Mesodermal cell (in vitro differentiated cells): ENCODE measurements around the gene APBA2.
"Not testable (repeated sequence)": the region's sequence is repeated elsewhere in the genome, so short reads cannot be mapped to it uniquely, and the experiment has no call there.

Experiments
- H3K27ac ChIP-seq: 2 replicates; pipeline ENCODE4 v1.7.0; 2013; ENCODE audit warnings: mild to moderate bottlenecking, low read depth, low read length, moderate library complexity; ENCODE audit not compliant: severe bottlenecking
- H3K36me3 ChIP-seq: 2 replicates; pipeline ENCODE4 v1.7.1; 2013; ENCODE audit warnings: mild to moderate bottlenecking, low read length, moderate library complexity; ENCODE audit not compliant: control insufficient read depth, insufficient read depth
- H3K4me1 ChIP-seq: one replicate; pipeline ENCODE4 v1.7.1; 2013; ENCODE audit warnings: mild to moderate bottlenecking, low read length; ENCODE audit not compliant: insufficient read depth, control insufficient read depth, poor library complexity, severe bottlenecking
- H3K4me3 ChIP-seq: 2 replicates; pipeline ENCODE4 v1.7.0; 2013; ENCODE audit warnings: low read length, control low read depth, mild to moderate bottlenecking; ENCODE audit not compliant: insufficient read depth, poor library complexity, severe bottlenecking; ENCODE audit errors: extremely low read depth
- H3K9me3 ChIP-seq: 2 replicates; pipeline ENCODE4 v1.7.1; 2013; ENCODE audit warnings: mild to moderate bottlenecking, low read length, moderate library complexity; ENCODE audit not compliant: control insufficient read depth
- WGBS, 2 experiments: methylation state at CpG; one replicate each; pipeline ENCODE4 v1.1.5; 2013; ENCODE audit warnings: missing lambda C conversion rate in 2 of 2; ENCODE audit not compliant: insufficient coverage in 2 of 2; 5-methylcytosine and 5-hydroxymethylcytosine counted together

Gene APBA2

DNA sequence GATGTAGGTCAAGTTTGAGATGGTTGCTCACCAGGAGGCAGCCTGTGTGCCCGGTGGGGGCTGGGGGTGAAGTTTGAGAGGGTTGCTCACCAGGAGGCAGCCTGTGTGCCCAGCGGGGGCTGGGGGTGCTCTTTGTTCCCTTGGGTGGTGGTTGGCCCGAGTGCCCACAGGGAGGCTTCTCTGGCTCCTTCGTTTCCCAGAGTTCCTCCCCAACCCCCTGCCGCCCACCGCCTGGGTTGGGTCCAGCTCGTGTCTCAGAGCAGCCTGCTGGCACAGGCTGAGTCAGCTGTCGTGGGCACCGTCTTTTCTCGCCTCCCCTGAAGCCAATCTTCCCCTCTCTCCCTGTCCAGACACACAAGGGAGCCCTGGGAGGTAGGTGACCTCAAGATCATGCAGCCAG, 3.1 kb downstream of the APBA2 start:
- H3K4me3 ChIP-seq = no peak overlapping the region
- no peaks in the 10 kb centered on the region for H3K36me3 ChIP-seq
- H3K9me3 ChIP-seq = no peaks in the 10 kb centered on the region
- 90 to 92% methylated on average over 10 of the region's 10 CpGs for WGBS, 2 experiments
- H3K27ac ChIP-seq = no peak overlapping the region
- H3K4me1 ChIP-seq = peaks cover 9% of the 10 kb centered on the region

DNA sequence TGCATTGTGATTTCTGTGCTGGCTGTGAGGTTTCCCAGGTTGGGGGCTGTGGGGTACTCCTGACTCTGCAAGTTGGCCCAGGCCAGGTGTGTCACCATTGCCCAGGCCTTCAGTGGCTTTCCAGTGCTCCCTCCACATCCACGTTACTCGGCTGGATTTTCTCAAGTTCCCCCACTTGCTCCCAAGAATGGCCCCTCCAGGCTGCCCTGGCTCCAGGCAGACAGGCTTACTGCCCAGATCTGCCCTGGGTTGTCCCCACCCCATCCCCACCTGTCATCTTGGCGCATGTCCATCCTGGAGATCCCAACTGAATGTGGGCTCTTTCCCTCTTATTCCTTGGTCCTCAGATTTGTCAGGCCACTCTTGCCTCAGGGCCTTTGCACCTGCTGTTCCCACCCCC, 3.6 kb downstream of the APBA2 start:
- Histone ChIP-seq H3K27ac (no peak overlapping the region), H3K36me3 (no peaks in the 10 kb centered on the region), H3K9me3 (no peaks in the 10 kb centered on the region), H3K4me3 (no peak overlapping the region), H3K4me1 (peaks cover 9% of the 10 kb centered on the region)
- WGBS, 2 experiments = 90 to 93% methylated on average over 3 of the region's 3 CpGs

DNA sequence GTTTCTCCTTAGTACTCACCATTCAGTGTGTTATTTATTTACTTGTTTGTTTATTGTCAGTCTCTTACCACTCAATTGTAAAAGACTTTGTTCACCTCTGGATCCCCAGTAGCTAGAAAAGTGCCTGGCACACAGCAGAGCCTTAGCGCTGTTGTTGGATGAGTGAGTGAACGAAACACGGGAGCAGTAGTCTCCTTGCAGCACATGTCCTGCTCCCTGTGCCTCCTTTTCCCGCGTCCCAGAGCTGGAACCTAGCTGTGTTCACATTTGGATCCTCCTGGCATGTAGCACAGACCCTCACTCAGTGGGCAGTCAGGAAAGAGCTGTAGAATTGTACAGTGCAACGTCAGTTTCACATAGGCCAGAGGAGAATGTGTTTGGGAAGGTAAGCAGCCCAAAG, 4.1 kb downstream of the APBA2 start:
- not testable (repeated sequence) for H3K4me3 ChIP-seq, H3K4me1 ChIP-seq, H3K9me3 ChIP-seq, H3K36me3 ChIP-seq, H3K27ac ChIP-seq
- 89 to 90% methylated on average over 5 to 6 of the region's 6 CpGs for WGBS, 2 experiments

DNA sequence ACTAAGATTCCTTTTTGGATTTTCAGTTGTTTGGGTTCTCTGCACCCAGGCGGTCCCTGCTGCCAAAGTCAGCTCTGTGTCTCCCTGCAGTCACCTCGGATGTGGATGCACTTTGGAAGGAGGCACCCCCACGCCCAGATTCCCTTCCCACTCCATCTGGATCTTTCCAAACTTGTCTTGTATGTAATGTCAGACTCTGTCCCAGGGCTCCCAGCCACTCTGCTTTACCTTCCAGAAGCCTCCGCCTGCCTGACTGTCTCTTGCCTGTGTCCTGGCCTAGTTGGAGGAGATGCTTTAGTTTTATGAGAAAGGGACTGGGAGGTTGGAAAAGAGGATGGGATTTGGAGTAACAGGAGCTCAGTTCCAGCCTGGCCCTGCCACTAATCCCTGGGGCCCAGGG, 4.5 kb downstream of the APBA2 start:
- not testable (repeated sequence) for H3K4me1 ChIP-seq, H3K27ac ChIP-seq, H3K4me3 ChIP-seq, H3K36me3 ChIP-seq, H3K9me3 ChIP-seq
- 83 to 94% methylated on average over 2 to 4 of the region's 4 CpGs for WGBS, 2 experiments

DNA sequence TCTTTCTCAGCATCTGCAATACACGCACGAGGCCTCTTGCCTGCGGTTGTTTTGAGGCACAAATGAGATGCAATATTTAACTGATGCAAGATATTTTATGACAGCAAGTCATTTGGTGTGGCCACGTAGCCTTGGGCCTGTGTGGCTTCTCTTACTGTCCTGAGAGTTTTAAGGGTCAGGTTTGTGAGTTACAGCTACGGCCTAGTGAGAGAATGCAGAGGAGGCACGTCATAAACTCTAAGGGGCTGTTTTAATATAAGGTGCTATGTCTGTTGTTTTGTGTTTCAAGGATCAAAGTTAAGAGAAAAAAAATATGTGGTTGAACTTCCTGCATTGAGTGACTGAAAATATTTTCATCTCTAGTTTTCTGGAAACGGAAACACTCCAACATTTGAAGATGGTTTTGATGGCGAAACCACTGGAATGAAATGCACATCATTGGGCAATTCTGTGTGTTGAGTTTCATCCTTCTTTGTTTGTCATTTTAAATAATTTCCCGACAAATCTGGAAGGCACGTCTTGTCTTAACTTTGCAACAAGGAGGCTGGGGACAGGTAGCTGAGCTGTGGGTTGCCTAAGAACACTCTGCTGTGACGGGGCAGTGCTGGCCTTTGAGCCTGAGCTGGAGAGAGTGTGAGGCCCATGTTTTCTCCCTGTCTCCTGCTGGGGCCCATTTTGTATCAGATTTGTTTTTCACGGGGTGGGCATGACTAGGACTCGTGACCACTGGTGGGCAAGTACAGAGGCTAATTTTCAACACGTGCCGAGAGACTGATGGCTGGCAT, 5.1 kb downstream of the APBA2 start:
- Histone ChIP-seq H3K9me3 (no peaks in the 10 kb centered on the region), H3K36me3 (no peaks in the 10 kb centered on the region)
- 90 to 93% methylated on average over 14 of the region's 15 CpGs for WGBS, 2 experiments

DNA sequence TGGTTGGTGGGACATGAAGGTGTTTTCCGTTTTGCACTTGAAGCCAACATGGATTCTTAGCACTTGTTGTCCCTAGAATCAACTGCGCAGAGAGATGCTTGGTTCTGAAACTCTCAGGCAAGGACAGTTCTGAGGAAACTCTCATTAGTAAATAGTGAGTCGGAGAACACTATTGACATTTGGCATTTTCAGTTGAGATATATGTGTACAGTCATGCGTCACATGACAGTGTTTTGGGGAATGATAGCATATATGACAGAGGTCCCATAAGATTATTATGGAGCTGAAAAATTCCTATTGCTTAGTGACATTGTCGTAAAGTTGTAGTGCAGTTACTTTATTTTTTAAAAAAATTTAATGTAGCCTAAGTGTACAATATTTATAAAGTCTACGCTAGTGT, 5.8 kb downstream of the APBA2 start:
- WGBS, 2 experiments = 93 to 97% methylated on average over 3 to 5 of the region's 6 CpGs

More for the DNA sequence above, 5.1 kb downstream of the APBA2 start:
- peaks cover 4% of the 10 kb centered on the region for H3K4me1 ChIP-seq
- no peak overlapping the region for H3K27ac ChIP-seq
- no peak overlapping the region for H3K4me3 ChIP-seq

DNA sequence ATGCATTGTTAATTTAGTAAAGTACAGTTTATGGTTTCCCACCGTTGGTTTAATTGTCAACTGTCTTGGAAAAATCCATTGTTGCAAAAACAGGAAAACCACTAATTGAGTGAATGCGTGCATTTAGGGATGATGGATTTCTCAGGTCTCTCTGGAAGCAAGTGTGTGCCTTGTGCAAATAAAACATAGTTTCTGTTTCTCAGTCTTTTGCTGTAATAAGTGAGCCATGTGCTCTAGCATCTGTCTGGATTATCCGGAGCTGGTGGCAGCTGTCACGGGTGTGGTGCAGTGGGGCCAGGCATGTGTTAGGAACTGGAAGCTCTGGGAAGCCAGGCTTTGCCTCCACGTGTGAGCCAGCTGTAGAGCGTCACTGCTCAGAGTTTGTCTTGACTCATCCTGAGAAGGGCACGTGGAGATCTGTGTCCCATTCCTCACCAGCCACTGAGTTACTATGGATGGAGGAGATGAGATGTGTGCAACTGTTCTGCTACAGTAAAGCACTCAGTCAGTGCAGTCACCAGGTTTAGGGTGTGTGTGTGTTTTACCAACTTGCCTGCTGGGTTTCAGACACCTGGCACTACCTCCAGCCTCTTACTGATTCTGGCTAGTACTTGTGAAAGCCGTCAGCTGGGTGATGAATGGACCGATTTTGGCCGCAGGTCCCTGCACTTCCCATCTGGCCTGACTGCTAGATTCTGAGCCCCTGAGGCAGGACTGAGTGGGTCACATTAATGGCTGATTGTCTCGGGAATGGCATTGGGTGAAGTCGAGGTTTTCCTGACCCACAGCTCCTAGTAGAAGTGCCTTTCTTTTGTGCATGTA, 7.2 kb downstream of the APBA2 start:
- no peak overlapping the region for H3K4me3 ChIP-seq
- H3K36me3 ChIP-seq = no peaks in the 10 kb centered on the region
- 85 to 89% methylated on average over 11 to 12 of the region's 12 CpGs for WGBS, 2 experiments
- H3K27ac ChIP-seq = no peak overlapping the region
- H3K9me3 ChIP-seq = peaks cover 4% of the 10 kb centered on the region
- H3K4me1 ChIP-seq = peaks cover 6% of the 10 kb centered on the region

More for the DNA sequence above, 5.8 kb downstream of the APBA2 start:
- peaks cover 4% of the 10 kb centered on the region for H3K4me1 ChIP-seq
- no peak overlapping the region for H3K4me3 ChIP-seq
- H3K9me3 ChIP-seq = peaks cover 3% of the 10 kb centered on the region
- H3K27ac ChIP-seq = no peak overlapping the region
- no peaks in the 10 kb centered on the region for H3K36me3 ChIP-seq

DNA sequence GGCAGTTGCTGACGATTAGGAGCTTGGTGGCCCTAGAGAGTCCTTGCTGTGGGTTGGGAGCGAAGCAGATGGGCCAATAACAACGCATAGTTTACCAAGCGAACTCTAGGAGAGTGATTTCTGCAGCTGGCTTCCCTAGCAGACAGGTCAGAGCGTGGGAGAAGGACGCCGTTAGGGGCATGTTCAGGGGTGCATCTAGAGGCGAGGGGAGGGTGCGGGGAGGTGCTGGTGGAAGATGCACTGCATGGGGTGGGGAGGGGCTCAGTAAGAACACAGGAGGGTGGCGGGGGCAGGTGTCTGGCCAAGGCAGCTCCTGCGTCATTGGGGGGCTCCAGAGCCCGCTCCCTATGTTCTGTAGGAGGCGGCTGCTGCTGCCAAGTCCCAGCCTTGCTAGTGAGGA, 8.9 kb downstream of the APBA2 start:
- H3K27ac ChIP-seq = no peak overlapping the region
- peaks cover 4% of the 10 kb centered on the region for H3K9me3 ChIP-seq
- H3K36me3 ChIP-seq = no peaks in the 10 kb centered on the region
- H3K4me3 ChIP-seq = no peak overlapping the region
- WGBS, 2 experiments = 90 to 91% methylated on average over 11 to 13 of the region's 13 CpGs
- peaks cover 6% of the 10 kb centered on the region for H3K4me1 ChIP-seq

DNA sequence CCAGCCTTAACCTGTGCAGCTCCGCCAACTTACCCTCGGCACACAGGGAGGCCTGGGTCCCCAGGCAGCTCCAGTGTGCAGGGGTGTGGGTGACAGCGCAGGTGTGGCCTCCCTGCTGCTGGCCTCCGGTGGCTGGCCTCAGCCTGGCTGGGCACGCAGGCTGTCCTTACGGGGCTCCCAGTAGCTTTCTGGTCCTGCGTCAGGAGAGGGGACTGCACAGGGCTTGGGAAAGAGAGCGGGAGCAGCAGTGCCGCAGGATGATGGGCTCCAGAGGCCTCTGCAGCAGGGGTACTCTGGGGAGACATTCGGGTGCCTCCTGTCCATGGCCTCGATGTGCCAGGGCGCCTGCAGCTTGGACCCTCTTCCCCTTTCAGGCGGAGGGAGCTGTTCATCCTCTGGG, 9.4 kb downstream of the APBA2 start:
- Histone ChIP-seq H3K4me3 (no peak overlapping the region), H3K9me3 (peaks cover 4% of the 10 kb centered on the region), H3K27ac (no peak overlapping the region), H3K36me3 (no peaks in the 10 kb centered on the region), H3K4me1 (peaks cover 6% of the 10 kb centered on the region)
- 93 to 99% methylated on average over 10 to 12 of the region's 13 CpGs for whole genome bisulfite sequencing, 2 experiments

DNA sequence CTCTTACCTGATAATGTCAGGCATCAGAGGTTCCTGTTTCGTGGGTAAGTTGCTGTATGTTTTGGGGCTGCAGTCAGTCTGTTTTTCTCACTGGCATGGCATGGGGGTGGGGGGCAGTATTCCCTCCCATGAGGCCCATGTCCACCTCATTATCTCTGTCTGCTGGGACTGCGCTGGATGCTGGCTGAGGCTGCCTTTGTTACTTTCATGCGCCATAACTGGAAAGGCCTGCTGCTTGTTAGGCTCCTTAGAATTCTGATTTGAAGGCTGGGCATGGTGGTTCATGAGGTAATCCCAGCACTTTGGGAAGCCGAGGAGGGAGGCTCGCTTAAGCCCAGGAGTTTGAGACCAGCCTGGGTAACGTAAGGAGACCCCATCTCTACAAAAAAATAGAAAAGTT, 9.8 kb downstream of the APBA2 start:
- Histone ChIP-seq H3K9me3 (peaks cover 4% of the 10 kb centered on the region), H3K4me3 (no peak overlapping the region), H3K27ac (no peak overlapping the region), H3K4me1 (peaks cover 6% of the 10 kb centered on the region), H3K36me3 (no peaks in the 10 kb centered on the region)
- 91 to 98% methylated on average over 5 to 6 of the region's 6 CpGs for WGBS, 2 experiments

DNA sequence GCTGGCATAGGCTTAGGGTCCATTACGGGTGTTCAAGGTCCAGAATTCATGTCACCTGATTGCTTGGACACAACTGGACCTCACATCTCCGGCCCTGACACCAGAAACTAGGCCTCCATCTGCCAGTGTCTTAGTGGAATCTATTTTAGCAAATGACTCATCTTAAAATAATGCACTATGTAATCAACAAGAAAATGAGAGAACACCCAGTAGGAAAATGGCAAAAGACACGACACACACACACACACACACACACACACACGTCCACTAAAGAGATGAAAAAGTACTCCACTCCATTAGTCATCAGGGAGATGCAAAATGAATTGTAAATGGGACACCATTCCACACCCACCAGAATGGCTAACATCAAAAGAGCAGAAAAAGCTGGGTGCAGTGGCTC, 11.2 kb downstream of the APBA2 start:
- WGBS, 2 experiments = 100% methylated on average over 1 to 2 of the region's 4 CpGs
- H3K9me3 ChIP-seq = peaks cover 4% of the 10 kb centered on the region
- no peaks in the 10 kb centered on the region for H3K36me3 ChIP-seq
- H3K4me1 ChIP-seq = peaks cover 6% of the 10 kb centered on the region
- no peak overlapping the region for H3K4me3 ChIP-seq
- no peak overlapping the region for H3K27ac ChIP-seq
